Activated gamma-delta T cell treated with Interleukin-2 at 50 U/mL for 16 hours (primary cell): ENCODE measurements around the gene HCN2.
"Not testable (repeated sequence)": the region's sequence is repeated elsewhere in the genome, so short reads cannot be mapped to it uniquely, and the experiment has no call there.

Experiments
- DNase-seq: peaks from one replicate; pipeline ENCODE4 v3.0.0-alpha.2; 2020

Gene HCN2

GRCh38 chr19:607301-608154, 17.8 kb downstream of the HCN2 start:
- no peak for DNase-seq

DNA sequence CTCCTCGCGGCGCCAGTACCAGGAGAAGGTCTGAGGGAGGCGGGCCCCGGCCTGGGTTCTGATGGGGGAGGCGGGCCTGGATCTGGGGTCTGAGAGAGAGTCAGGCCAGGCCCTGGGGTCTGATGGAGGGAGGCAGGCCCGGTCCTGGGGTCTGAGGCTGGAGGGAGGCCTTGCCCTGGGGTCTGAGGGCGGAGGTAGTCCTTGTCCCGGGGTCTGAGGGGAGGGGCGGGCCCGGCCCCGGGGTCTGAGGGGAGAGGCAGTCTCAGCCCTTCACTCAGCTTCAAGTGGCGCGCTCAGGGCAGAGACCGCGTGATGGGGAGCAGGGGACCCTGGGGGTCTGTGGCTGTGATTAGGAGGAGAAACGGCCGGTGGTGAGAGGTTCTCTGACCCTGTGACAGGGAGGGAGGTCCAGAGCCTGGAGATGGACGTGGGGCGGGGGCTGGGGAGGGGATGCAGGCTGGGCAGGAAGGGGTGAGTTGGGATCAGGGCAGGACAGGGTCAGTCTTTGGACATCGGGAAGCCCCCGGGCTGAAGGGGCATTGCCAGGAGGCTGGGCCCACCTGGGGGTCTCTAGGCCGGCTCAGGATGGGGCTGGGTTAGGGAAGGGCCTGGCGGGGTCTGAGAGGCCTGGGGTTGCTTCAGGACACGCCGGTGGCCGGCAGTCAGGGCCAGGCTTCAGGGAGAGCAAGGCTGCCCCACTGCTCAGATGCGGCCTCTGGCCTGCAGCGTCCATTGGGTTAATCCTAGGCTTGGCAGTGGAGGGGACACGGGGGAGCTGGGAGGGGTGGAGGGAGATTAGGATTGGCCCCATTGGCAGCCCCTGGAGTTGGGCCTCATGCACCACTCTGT, 18.7 kb downstream of the HCN2 start:
- no peak for DNase-seq

GRCh38 chr19:609004-609346, 19.3 kb downstream of the HCN2 start:
- no peak for DNase-seq

GRCh38 chr19:610071-610800, 20.6 kb downstream of the HCN2 start:
- DNase-seq = peak; percentile 49

- peak; percentile 62 for DNase-seq
Measured at GRCh38 chr19:610801-611480, 21.3 kb downstream of the HCN2 start.

GRCh38 chr19:611481-611868, 21.8 kb downstream of the HCN2 start:
- peak; percentile 44 for DNase-seq

DNA sequence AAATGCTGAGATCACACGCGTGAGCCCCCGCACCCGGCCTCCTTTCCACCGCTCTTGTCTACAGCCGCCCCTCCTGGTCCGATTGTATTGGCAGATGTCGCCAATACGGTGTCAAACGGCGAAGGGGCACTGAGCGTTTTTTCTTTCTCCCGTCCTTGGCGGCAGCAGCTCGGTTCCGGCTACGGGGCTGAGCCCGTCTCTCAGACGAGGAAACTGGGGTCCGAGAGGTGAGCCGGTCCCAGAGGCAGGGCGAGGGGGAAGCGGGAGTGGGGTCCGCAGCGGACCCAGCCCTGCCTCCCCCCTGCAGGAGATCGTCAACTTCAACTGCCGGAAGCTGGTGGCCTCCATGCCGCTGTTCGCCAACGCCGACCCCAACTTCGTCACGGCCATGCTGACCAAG, 23.3 kb downstream of the HCN2 start:
- DNase-seq = no peak

DNA sequence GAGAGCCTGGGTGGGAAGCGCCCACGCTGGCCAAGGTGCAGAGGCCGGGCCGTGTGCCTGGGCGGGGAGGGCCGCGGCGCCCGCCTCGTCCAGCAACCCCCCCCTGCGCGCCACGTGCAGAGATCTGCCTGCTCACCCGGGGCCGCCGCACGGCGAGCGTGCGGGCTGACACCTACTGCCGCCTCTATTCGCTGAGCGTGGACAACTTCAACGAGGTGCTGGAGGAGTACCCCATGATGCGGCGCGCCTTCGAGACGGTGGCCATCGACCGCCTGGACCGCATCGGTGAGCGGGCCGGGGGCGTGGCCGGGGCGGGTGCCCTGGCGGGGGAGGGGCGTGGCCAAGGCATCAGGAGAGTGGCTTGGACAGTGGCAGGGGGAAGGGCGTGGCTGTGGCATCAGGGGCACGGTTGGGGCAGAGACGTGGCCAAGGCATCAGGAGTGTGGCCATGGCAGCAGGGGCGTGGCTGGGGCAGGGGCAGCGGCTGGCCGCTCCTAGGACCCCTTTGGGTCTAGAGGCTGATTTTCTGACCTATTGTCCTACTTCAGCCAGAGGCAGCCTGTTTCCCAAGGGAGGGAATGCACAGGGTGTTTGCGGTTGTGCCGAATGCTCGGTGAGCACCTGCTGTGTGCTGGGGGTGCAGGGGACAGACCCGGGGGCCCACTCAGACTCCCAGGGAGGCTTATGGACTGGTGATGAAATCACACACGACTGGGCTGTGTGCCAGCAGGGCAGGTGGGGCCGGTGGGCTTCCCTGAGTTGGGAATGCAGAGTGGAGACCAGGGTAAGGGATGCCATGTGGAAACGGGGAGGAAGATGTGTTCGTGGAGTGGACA, 24.3 kb downstream of the HCN2 start:
- DNase-seq = no peak

DNA sequence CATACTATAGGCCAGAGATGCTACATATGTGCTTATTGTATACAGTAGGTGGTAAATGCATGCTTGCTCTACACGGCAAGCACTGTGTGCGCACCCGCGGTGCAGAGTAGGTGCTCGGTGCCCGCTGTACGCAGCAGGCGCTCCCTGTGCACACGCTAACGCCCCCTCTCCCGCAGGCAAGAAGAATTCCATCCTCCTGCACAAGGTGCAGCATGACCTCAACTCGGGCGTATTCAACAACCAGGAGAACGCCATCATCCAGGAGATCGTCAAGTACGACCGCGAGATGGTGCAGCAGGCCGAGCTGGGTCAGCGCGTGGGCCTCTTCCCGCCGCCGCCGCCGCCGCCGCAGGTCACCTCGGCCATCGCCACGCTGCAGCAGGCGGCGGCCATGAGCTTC, 25.9 kb downstream of the HCN2 start:
- DNase-seq = no peak

GRCh38 chr19:616062-616700, 26.5 kb downstream of the HCN2 start:
- no peak for DNase-seq

DNA sequence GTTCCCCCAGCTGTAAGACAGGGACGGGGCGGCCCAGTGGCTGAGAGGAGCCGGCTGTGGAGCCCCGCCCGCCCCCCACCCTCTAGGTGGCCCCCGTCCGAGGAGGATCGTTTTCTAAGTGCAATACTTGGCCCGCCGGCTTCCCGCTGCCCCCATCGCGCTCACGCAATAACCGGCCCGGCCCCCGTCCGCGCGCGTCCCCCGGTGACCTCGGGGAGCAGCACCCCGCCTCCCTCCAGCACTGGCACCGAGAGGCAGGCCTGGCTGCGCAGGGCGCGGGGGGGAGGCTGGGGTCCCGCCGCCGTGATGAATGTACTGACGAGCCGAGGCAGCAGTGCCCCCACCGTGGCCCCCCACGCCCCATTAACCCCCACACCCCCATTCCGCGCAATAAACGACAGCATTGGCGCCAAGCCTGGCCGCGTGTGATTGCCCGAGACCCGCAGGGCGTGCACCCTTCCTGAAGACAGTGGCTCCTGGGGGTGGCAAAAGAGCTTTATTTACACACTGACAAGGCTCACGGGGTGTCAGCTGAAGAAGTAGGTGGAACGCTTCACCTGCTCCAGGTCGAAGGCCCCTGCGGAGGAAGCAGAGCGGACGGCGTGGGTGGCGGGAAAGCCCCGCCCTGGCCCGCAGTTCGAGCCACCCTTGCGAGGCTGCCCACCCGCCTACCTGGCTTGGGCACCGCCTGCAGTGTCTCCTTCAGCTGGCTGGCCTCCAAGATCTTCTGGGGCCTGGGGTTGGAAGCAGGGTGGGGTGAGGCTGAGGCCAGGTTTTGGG, 27.3 kb downstream of the HCN2 start:
- no peak for DNase-seq

GRCh38 chr19:617551-618246, 28.0 kb downstream of the HCN2 start:
- no peak for DNase-seq

DNA sequence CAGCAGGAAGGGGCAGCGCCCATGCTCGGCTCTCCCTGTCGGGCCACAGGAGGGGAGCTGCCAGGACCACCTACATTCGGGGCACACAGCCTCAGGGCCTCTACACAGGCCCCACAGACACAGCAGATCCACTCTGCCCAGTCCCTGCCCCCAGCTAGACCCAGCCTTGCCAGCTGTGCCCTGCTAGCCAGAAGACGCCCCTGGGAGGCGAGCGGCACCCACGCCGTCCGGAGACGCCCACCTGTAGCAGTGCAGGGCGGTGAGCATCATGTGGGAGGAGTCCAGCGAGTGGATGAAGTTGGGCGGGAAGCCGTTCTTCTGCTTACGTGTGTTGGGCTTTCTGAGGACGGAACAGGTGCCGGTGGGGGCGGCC, 28.6 kb downstream of the HCN2 start:
- no peak for DNase-seq

DNA sequence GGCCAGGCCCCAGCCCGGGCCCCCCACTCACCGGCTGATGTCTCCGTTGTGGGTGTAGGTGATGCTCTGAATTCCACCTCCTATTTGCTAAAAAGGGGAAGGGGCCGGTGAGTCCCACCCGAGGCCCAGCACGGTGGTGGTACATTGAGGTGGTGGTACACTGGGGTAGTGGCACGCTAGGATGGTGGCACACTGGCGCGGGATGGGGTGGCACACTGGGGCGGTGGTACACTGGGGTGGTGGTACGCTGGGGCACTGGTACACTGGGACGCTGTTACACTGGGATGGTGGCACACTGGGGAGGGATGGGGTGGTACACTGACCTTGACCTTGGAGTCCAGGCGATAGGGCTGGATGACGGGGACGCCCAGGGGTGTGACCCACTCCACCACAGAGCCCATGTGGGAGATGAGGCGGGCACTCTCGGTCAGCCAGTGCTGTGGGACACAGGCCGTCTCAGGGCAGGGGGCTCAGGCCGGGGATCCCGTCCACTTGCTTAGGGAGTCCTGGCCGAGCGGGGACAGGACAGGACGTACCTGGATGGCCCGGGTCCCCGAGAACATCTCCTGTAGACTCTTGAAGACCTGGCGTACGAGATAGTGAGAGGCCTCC, 29.1 kb downstream of the HCN2 start:
- DNase-seq = no peak

DNA sequence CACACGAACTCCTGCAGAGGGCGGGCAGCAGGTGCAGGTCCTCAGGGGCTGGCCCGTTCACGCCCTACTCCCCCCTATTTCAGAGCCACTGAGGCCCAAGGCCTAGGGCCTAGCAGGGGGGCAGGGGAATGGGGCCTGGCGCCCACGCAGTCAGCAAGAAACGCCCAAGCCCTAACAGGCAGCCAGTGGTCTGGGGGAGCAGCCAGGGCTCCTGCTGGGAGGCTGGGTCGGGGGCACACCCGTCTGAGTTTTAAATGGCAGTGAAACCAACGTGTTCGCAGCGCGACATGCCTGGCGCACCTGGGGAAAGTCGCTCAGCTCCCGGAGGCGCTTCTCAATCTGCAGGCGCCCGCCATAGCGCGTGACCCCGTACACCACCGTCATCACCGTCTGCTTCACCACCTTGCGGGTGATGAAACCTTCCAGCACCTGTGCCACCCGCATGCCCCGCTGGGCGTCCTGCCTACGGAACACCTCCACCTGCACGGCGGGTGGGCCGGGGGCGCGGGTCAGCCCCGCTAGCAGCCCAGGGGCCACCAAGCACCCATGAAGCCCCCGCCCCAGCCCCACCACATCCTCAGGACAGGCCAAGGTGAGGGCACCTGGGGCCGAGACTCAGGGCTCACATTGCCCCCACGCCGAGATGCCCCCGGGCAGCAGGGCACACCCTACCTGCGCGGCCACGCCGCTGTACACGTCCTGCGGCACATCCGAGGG, 29.8 kb downstream of the HCN2 start:
- DNase-seq = no peak

DNA sequence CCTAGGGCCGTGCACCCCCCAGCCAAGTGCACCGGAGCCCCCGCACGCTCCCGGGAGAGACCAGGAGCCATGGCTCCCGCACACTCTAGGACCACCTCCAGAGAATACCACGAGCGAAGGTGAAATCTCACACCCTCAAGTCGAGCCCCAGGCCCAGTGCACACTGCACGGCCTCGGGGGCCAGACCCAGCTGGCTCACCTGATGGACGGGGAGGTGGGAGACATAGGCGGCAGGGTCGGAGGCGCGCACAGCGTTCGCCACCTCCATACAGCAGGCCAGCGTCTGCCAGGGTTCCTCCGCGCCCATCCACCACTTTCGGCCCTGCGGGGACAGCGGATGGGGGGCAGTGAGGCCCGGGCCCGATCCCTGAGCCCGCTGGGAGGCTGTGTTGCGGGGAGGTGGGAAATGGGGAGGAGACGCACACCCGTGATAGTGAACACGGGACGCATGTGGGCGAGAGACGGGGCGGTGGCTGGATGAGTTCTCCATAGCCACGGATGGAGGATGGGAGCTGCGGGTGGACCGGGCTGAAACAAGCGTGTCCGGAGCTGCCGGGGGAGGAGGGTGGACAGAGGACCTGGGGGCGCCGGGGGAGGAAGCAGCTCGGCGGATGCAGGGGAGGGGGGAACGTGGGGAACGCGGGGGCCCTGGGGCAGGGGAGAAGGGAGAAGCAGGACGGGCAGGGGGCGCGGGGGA, 30.6 kb downstream of the HCN2 start:
- no peak for DNase-seq

DNA sequence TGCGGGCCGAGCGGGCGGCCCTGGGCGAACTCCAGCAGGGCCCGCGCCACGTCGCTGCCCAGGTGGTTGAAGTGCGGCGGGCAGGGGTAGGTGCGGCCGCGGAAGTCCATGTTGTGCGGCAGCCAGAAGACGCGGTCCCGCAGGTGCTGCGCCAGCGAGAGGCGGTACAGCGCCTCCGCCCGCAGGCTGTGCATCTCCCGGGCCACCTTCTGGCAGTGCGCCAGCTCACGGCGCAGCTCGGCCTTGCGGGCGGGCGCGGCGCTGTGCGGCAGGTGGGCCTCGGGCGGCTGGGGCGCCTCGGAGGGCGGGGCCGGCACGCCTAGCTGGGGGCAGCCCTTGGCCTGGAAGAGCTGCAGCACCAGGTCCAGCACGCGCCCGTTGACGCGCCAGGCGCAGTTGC, 31.5 kb downstream of the HCN2 start:
- DNase-seq = not testable (repeated sequence)

- no peak for DNase-seq
Measured at GRCh38 chr19:621819-622218, 32.1 kb downstream of the HCN2 start.
